ENCODE results near the gene PXDN. TPM values are rescaled to one million over a fixed set of nuclear protein-coding genes. Genes with fewer than 3 reads are reported as not detected.

Gene PXDN
- total and polyA plus RNA-seq, 2 donors (not counting 3 experiments of a cell fraction or from before 2014, with no cell fraction given), result 231 to 308 TPM

GRCh38 chr2:1790473-1790872, 46.2 kb upstream of the PXDN start:
- BruUV-seq (replicated peaks), result no TSS peak
- Histone ChIP-seq H3K27me3 (ENCODE audit: control insufficient read depth in 2 of 2, insufficient read depth in 2 of 2, low read length in 2 of 2) (peaks cover 0 to 9% of the 10 kb centered on the region in 2 experiments), H3K27ac (ENCODE audit: insufficient read depth, low read depth, low read length) (no peak overlapping the region), H4K20me1 (replicated peaks; ENCODE audit: control insufficient read depth, extremely low read depth, insufficient read depth, low read length) (no peaks in the 10 kb centered on the region), H3K9me3 (replicated peaks; ENCODE audit: control insufficient read depth, insufficient read depth, low read length) (no peaks in the 10 kb centered on the region), H2AFZ (ENCODE audit: low read depth, low read length) (no peak overlapping the region), H3K9me1 (replicated peaks; ENCODE audit: control insufficient read depth, extremely low read depth, insufficient read depth, low read length) (no peaks in the 10 kb centered on the region), H3K4me2 (ENCODE audit: insufficient read depth, low read length) (no peak overlapping the region), H3K4me1 (ENCODE audit: control insufficient read depth, extremely low read depth, insufficient read depth, low read length) (no peaks in the 10 kb centered on the region), H3K9ac (replicated peaks; ENCODE audit: extremely low read depth, insufficient read depth, low read length) (no peak overlapping the region), H3K79me2 (ENCODE audit: control insufficient read depth, insufficient read depth, low read length) (no peaks in the 10 kb centered on the region), H3K36me3 (ENCODE audit: control insufficient read depth in 2 of 2, extremely low read depth in 1 of 2, insufficient read depth in 2 of 2, low read length in 2 of 2) (no peaks in the 10 kb centered on the region), H3K4me3 (replicated peaks in 1 of 3; ENCODE audit: insufficient read depth in 1 of 3, low read depth in 1 of 3, low read length in 3 of 3) (no peak overlapping the region)
- FAIRE-seq (no peak), DNase-seq (ENCODE audit: low read depth, low spot score) (no peak)
- ChIA-PET CTCF (no interaction called here), POLR2A (no interaction called here)
- intact Hi-C loops (cut with micrococcal nuclease) (loop anchor here (2.0 kb wide), 1 partner anchor 32 kb away; no protein-coding TSS in a partner anchor), dilution Hi-C loops (cut with MboI; ENCODE audit: extremely low pct_ligation_motif_present, low sequenced_read_pairs) (no loop called here)
- TF ChIP-seq CTCF (IDR thresholded peaks at IDR 0.05; ENCODE audit: extremely low read depth in 1 of 2, insufficient read depth in 1 of 2, low read depth in 1 of 2, low read length in 2 of 2) (no peak), MAX (IDR thresholded peaks at IDR 0.05; ENCODE audit: insufficient read depth, insufficient read length) (no peak), MYC (IDR thresholded peaks at IDR 0.05; ENCODE audit: low read depth, low read length) (no peak), GATA2 (IDR thresholded peaks at IDR 0.05; ENCODE audit: insufficient read depth, insufficient read length, low read depth, low read length) (no peak), POLR2AphosphoS5 (IDR thresholded peaks at IDR 0.05; ENCODE audit: insufficient read depth, low read depth, low read length) (no peak), POLR2A (IDR thresholded peaks at IDR 0.05; ENCODE audit: low read depth, low read length) (no peak), FOS (IDR thresholded peaks at IDR 0.05; ENCODE audit: borderline replicate concordance, insufficient read depth, low read length) (no peak), EZH2 (IDR thresholded peaks at IDR 0.05; ENCODE audit: borderline replicate concordance, low read depth, low read length, severe bottlenecking) (no peak), JUN (IDR thresholded peaks at IDR 0.05; ENCODE audit: borderline replicate concordance, insufficient read depth, insufficient read length, low read depth) (no peak)
